Upper lobe of left lung (tissue), 4 donors: ENCODE measurements around the gene CSH1.
"Not testable (repeated sequence)": the region's sequence is repeated elsewhere in the genome, so short reads cannot be mapped to it uniquely, and the experiment has no call there.

ENCODE experiments used
- CTCF ChIP-seq, 6 experiments: fragments of 450-650 bp in 4 of 6; fragments of 200-600 bp in 2 of 6; sonication (generic) in 2 of 6; IDR thresholded peaks; one replicate each; pipeline ENCODE4 v1.5.1; 2016 to 2019; ENCODE audit warnings: antibody characterized with exemption in 6 of 6
- POLR2A ChIP-seq, 4 donors: fragments of 450-650 bp; IDR thresholded peaks; one replicate each; pipeline ENCODE4 v1.5.1; 2016 to 2017; ENCODE audit warnings: antibody characterized with exemption in 4 of 4, mild to moderate bottlenecking in 2 of 4
- POLR2AphosphoS5 ChIP-seq, 2 donors: sonication (generic); formaldehyde crosslinking; IDR thresholded peaks; one replicate each; pipeline ENCODE4 v1.5.1; 2017; ENCODE audit warnings: antibody characterized with exemption in 2 of 2

GRCh38 chr17:63881337-63881736, 15.0 kb downstream of the CSH1 start:
- not testable (repeated sequence) for TF ChIP-seq POLR2AphosphoS5, POLR2A, CTCF (IDR thresholded peaks at IDR 0.05)
